HPDE6-E6E7 (cell line): ENCODE measurements around the gene CPED1.
"Not testable (repeated sequence)": the region's sequence is repeated elsewhere in the genome, so short reads cannot be mapped to it uniquely, and the experiment has no call there.

Source experiments
- DNase-seq: peaks from one replicate; pipeline ENCODE4 v3.0.0; 2011; ENCODE audit warnings: missing footprints; ENCODE audit errors: extremely low spot score

Gene CPED1

GRCh38 chr7:121313793-121314676, 325.5 kb downstream of the CPED1 start:
- no peak for DNase-seq

GRCh38 chr7:121315170-121315569, 326.7 kb downstream of the CPED1 start:
- not testable (repeated sequence) for DNase-seq

GRCh38 chr7:121322460-121322859, 333.9 kb downstream of the CPED1 start:
- no peak for DNase-seq

GRCh38 chr7:121323515-121324302, 335.2 kb downstream of the CPED1 start:
- DNase-seq = no peak

- DNase-seq = no peak
Observed at GRCh38 chr7:121327671-121328070, 339.2 kb downstream of the CPED1 start.

GRCh38 chr7:121328508-121329190, 340.1 kb downstream of the CPED1 start, which contains the start of gene WNT16:
Gene WNT16, plus strand, starts transcription at chr7:121329000. Its CDS starts 293 bp downstream, at chr7:121329293.
- no peak for DNase-seq

GRCh38 chr7:121329191-121330052, 340.9 kb downstream of the CPED1 start:
- peak; percentile 59 for DNase-seq

- DNase-seq = no peak
Observed at GRCh38 chr7:121330053-121330833, 341.7 kb downstream of the CPED1 start.

- DNase-seq = no peak
Observed at GRCh38 chr7:121331048-121331447, 342.5 kb downstream of the CPED1 start.

GRCh38 chr7:121331574-121331973, 343.1 kb downstream of the CPED1 start:
- DNase-seq = no peak

GRCh38 chr7:121334376-121334775, 345.9 kb downstream of the CPED1 start:
- DNase-seq = no peak

GRCh38 chr7:121334875-121335648, 346.6 kb downstream of the CPED1 start:
- no peak for DNase-seq

- no peak for DNase-seq
Observed at GRCh38 chr7:121336579-121336978, 348.1 kb downstream of the CPED1 start.

- DNase-seq = no peak
Observed at GRCh38 chr7:121337398-121337797, 348.9 kb downstream of the CPED1 start.

GRCh38 chr7:121339082-121339481, 350.6 kb downstream of the CPED1 start:
- DNase-seq = no peak

GRCh38 chr7:121341933-121342332, 353.4 kb downstream of the CPED1 start:
- no peak for DNase-seq

GRCh38 chr7:121342631-121343030, 354.1 kb downstream of the CPED1 start:
- no peak for DNase-seq

GRCh38 chr7:121343302-121343701, 354.8 kb downstream of the CPED1 start:
- no peak for DNase-seq

GRCh38 chr7:121344093-121344492, 355.6 kb downstream of the CPED1 start:
- DNase-seq = no peak

- DNase-seq = no peak
Observed at GRCh38 chr7:121344497-121344896, 356.0 kb downstream of the CPED1 start.
